Suprapubic skin (tissue), 4 donors: ENCODE measurements around the gene POLR1D.

Experiments used
- CTCF ChIP-seq, 2 donors: fragments of 200-600 bp in 1 of 2; fragments of 450-650 bp in 1 of 2; sonication (generic) in 1 of 2; IDR thresholded peaks; one replicate each; pipeline ENCODE4 v1.5.1; 2016 to 2019; ENCODE audit warnings: antibody characterized with exemption in 2 of 2, mild to moderate bottlenecking in 1 of 2, moderate library complexity in 1 of 2
- EP300 ChIP-seq: sonication (generic); formaldehyde crosslinking; IDR thresholded peaks from one replicate; pipeline ENCODE4 v1.6.1; 2017; ENCODE audit warnings: antibody characterized with exemption
- POLR2A ChIP-seq, 2 donors: fragments of 450-650 bp; IDR thresholded peaks; one replicate each; pipeline ENCODE4 v1.6.1; 2017; ENCODE audit warnings: antibody characterized with exemption in 2 of 2, mild to moderate bottlenecking in 2 of 2, moderate library complexity in 2 of 2
- POLR2AphosphoS5 ChIP-seq, 3 donors: sonication (generic); formaldehyde crosslinking; IDR thresholded peaks; one replicate each; pipeline ENCODE4 v1.6.1; 2017; ENCODE audit warnings: antibody characterized with exemption in 3 of 3

- no peak for TF ChIP-seq POLR2A (IDR thresholded peaks at IDR 0.05)
- TF ChIP-seq EP300: no peak
- TF ChIP-seq CTCF (IDR thresholded peaks at IDR 0.05): no peak
- no peak for TF ChIP-seq POLR2AphosphoS5 (IDR thresholded peaks at IDR 0.05)
These were observed 21.8 kb downstream of the POLR1D start for GRCh38 chr13:27643334-27644132.
